GM18507 (cell line): Measurements from ENCODE around the gene USP25.

Experiments
- DNase-seq: peaks from one replicate; pipeline ENCODE4 v3.0.0; 2011; ENCODE audit warnings: low read depth; ENCODE audit not compliant: insufficient read length; ENCODE audit errors: extremely low spot score
- FAIRE-seq: peaks from 2 replicates; lab custom pipeline; 2011; peaks lifted over from hg19 to GRCh38; lab: Jason Lieb, UNC

Gene USP25

GRCh38 chr21:15908187-15908586 is 178.4 kb downstream of the USP25 start:
- FAIRE-seq (no peak), DNase-seq (no peak)

GRCh38 chr21:15928196-15928595 is 198.4 kb downstream of the USP25 start:
- FAIRE-seq: no peak
- no peak for DNase-seq

- DNase-seq (no peak), FAIRE-seq (no peak)
Measured at GRCh38 chr21:15928686-15929425, 199.1 kb downstream of the USP25 start.

- FAIRE-seq: no peak
- no peak for DNase-seq
Measured at GRCh38 chr21:15929536-15929935, 199.8 kb downstream of the USP25 start.
